ENCODE results near the gene CBS.
"Not testable (repeated sequence)": the region's sequence is repeated elsewhere in the genome, so short reads cannot be mapped to it uniquely, and the experiment has no call there.

The CBS gene

GRCh38 chr21:43023175-43023574 is 52.5 kb downstream of the CBS start:
- no peak for DNase-seq

DNA sequence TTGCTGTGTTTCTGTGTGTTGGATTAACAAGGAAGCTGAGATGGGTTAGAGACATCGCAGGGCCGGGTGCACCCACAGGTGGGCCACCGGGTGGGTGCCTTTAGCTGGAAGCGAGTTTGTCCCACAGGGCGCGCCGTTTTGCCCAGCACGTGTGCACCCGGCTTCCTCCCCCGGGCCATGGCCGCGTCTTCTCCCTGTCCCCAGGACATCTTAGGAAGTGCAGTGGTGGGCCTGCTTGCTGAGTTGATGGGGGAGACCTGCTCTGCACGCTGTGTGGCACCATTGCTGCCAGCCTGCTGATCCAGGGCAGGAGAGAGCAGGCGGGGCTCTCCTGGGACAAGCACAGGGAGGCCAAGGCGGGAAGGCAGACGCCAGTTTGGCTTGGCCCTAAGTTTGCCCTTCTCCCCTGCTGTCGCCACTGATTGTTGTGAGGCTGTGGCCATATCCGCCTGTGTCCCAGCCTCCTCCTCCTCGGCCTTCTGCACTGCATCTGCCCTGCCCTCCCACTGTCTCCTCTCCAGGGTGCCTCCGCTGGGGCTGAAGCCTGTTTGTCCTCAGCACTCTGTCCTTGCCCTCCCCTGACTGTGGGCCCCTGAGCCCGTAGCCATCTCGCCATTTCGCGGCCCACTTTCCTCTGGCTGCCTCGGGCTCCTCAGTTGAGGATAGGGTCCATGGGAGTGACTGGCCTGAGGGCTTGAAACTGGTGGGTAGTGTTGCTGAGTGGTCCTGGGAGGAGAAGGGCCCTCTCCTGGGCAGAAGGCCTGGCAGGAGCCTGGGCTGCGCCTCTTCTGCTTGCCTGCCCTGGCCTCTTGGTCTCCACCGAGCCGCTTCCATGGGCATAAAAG is 53.7 kb downstream of the CBS start:
- DNase-seq, result no peak

GRCh38 chr21:43021191-43021590 is 54.4 kb downstream of the CBS start:
- DNase-seq, result no peak

GRCh38 chr21:43020771-43021170 is 54.9 kb downstream of the CBS start:
- DNase-seq, result no peak

GRCh38 chr21:43020177-43020576 is 55.5 kb downstream of the CBS start:
- DNase-seq, result no peak

DNA sequence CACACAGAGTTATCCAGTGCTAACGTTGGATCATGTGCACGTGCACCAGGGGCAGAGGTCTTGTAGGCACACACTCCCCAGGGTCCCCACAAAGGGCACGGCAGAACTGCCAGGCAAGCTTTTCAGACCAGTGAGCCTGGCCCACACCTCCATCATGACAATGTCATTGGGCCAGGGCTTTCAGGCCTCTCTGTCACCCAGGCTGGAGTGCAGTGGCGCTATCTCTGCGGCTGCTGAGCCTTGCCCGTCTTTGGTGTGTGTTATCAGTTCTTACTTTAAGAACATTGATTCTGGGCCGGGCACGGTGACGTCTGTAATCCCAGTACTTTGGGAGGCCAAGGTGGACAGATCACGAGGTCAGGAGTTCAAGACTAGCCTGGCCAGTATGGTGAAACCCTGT is 57.1 kb downstream of the CBS start:
- DNase-seq, result no peak

GRCh38 chr21:43016728-43017127 is 58.9 kb downstream of the CBS start:
- DNase-seq, result no peak

DNA sequence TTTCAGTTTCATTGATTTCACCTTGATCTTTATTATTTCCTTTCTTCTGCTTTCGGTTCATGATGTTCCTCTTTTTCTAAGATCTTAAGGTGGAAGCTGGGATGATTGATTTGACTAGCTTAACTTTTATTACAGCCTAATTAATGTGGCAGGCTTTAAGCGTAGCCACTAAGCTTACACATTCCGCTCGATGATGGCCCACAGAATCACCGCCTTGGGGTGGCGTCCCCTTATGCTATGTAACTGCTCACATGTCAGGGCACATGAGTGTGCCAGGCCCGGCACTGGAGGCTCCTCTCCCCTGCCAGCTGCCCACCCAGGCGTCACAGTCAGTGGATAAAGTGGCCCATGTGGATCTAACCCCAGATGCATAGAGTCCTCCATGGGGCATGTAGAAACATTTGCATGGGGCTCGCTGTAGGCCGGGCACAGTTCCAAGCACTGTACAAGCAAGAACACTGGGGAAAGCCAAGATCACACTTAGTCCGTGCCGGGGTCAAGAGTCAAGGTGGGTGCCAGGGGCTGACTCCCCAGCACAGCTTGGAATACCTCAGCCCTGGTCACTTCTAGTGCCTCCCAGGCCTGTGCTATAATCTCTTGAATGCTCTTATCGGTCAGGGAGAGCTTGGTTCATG is 59.6 kb downstream of the CBS start:
- no peak for DNase-seq

GRCh38 chr21:43012596-43012995 is 63.0 kb downstream of the CBS start:
- no peak for DNase-seq

DNA sequence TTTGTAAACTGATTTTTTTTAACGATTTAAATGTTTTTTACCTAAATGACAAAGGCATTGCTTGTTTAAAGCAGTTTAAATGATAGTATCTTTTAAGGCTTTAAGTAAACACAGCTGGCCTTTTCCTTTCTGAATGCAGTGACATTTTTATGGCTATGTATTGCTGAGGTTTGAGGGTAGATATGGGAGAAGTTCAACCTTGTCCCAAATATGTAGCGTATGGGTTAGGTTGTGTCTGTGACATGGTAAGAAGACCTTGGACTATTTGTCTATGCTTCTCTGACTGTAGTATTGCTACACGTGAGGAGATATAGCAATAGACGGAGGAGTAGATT is 68.8 kb downstream of the CBS start:
- DNase-seq, result no peak

DNA sequence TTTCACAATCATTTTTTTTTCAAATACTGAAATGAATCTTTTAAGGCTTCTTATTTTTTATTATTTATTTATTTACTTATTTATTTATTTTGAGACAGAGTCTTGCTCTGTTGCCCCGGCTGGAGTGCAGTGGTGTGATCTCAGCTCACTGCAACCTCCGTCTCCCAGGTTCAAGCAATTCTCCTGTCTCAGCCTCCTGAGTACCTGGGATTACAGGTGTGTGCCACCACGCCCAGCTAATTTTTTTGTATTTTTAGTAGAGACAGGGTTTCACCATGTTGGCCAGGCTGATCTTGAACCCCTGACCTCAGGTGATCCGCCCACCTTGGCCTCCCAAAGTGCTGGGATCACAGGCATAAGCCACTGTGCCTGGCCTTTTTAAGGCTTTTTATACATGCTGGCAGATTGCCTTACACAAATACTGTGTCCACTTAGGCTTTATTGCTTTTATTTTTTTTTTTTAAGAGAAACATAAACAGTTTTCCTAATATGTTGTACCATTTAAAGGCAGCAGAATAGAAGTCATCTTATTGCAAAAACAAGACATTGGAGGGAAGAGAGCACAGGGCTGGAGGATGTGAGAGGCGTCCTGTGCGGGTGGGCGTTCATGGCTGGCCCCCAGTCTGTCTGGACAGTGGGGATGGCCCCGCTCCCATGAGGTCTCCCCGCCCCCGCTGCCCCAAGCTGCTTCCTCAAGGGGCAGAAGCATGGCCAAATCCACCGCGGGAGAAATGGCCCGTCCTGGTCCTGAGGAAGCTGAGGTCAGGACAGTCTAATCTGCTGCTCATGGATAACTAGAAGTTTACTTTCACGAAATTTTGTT is 69.4 kb downstream of the CBS start:
- not testable (repeated sequence) for DNase-seq

- DNase-seq, result no peak
Observed at GRCh38 chr21:43005635-43006034, 70.0 kb downstream of the CBS start.

GRCh38 chr21:43004926-43005325 is 70.7 kb downstream of the CBS start:
- no peak for DNase-seq

Measured in midbrain (tissue), 1 donor.